ENCODE measurements around the gene PLA2G2C.

GRCh38 chr1:20125100-20125499 lies 61.2 kb downstream of the PLA2G2C start:
- TF ChIP-seq MAX (IDR thresholded peaks at IDR 0.05), result no peak
- no peak for TF ChIP-seq MAFG (CRISPR knock-in tag; IDR thresholded peaks at IDR 0.05)
- TF ChIP-seq RFXANK (CRISPR knock-in tag; IDR thresholded peaks at IDR 0.05), result no peak
- TF ChIP-seq MAZ (IDR thresholded peaks at IDR 0.05; ENCODE audit: borderline replicate concordance, low read depth, low read length), result no peak
- no peak for TF ChIP-seq MAZ (CRISPR knock-in tag; IDR thresholded peaks at IDR 0.05; ENCODE audit: low read depth)
- TF ChIP-seq NCOA1 (CRISPR knock-in tag; IDR thresholded peaks at IDR 0.05), result no peak
- TF ChIP-seq HNRNPLL (IDR thresholded peaks at IDR 0.05; ENCODE audit: low read depth, low read length, poor library complexity, severe bottlenecking), result no peak
- no peak for TF ChIP-seq FOXC1 (CRISPR knock-in tag; IDR thresholded peaks at IDR 0.05; ENCODE audit: borderline replicate concordance)
- TF ChIP-seq ZNF24 (IDR thresholded peaks at IDR 0.05), result no peak
- TF ChIP-seq, protein P1, sequence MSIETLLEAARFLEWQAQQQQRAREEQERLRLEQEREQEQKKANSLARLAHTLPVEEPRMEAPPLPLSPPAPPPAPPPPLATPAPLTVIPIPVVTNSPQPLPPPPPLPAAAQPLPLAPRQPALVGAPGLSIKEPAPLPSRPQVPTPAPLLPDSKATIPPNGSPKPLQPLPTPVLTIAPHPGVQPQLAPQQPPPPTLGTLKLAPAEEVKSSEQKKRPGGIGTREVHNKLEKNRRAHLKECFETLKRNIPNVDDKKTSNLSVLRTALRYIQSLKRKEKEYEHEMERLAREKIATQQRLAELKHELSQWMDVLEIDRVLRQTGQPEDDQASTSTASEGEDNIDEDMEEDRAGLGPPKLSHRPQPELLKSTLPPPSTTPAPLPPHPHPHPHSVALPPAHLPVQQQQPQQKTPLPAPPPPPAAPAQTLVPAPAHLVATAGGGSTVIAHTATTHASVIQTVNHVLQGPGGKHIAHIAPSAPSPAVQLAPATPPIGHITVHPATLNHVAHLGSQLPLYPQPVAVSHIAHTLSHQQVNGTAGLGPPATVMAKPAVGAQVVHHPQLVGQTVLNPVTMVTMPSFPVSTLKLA (IDR thresholded peaks at IDR 0.05), result no peak
- no peak for TF ChIP-seq ZNF749 (CRISPR knock-in tag; IDR thresholded peaks at IDR 0.05; ENCODE audit: borderline replicate concordance)
- TF ChIP-seq ARID2 (CRISPR knock-in tag; IDR thresholded peaks at IDR 0.05; ENCODE audit: borderline replicate concordance), result no peak

Measured in HepG2 (cell line).